SU-DHL-6 (cell line): ENCODE measurements around the gene KCNJ9.

Experiments
- H2AFZ ChIP-seq: fragments of 200-600 bp; sonication (generic); 2 replicates; pipeline ENCODE4 v1.6.1; 2014; ENCODE audit warnings: low read depth, mild to moderate bottlenecking, moderate library complexity, mixed read lengths, antibody characterized with exemption, low read length; ENCODE audit not compliant: severe bottlenecking
- H3F3A ChIP-seq: fragments of 200-600 bp; shearing (Covaris generic); 2 replicates; pipeline ENCODE4 v1.6.0; 2016; ENCODE audit warnings: antibody characterized with exemption, mild to moderate bottlenecking; ENCODE audit not compliant: insufficient read depth
- H3K27ac ChIP-seq: fragments of 200-600 bp; sonication (generic); 2 replicates; pipeline ENCODE4 v1.5.1; 2016; ENCODE audit warnings: low read depth, mild to moderate bottlenecking, low read length, moderate library complexity, mixed read lengths
- H3K27me3 ChIP-seq: fragments of 200-600 bp; sonication (generic), shearing (Covaris generic); 2 replicates; pipeline ENCODE4 v1.6.0; 2014; ENCODE audit warnings: mild to moderate bottlenecking, low read length
- H3K36me3 ChIP-seq: fragments of 200-600 bp; sonication (generic); 2 replicates; pipeline ENCODE4 v1.6.1; 2014; ENCODE audit warnings: mild to moderate bottlenecking, low read length, mixed read lengths
- H3K4me2 ChIP-seq: fragments of 300-600, 200-600 bp; shearing (Covaris generic), sonication (generic); 2 replicates; pipeline ENCODE4 v1.6.0; 2014; ENCODE audit warnings: low read length, low read depth, mild to moderate bottlenecking; ENCODE audit not compliant: poor library complexity, severe bottlenecking
- H3K4me3 ChIP-seq: fragments of 200-600 bp; sonication (generic); 2 replicates; pipeline ENCODE4 v1.5.1; 2014; ENCODE audit warnings: antibody characterized with exemption, low read length, mild to moderate bottlenecking, mixed read lengths; ENCODE audit not compliant: insufficient read depth, poor library complexity, severe bottlenecking
- H3K79me2 ChIP-seq: fragments of 200-600 bp; sonication (generic); 2 replicates; pipeline ENCODE4 v1.6.1; 2014; ENCODE audit warnings: mild to moderate bottlenecking, low read length, moderate library complexity; ENCODE audit not compliant: insufficient read depth
- H3K9ac ChIP-seq: fragments of 200-600 bp; sonication (generic); 2 replicates; pipeline ENCODE4 v1.7.0; 2014; ENCODE audit warnings: mild to moderate bottlenecking, low read length
- H3K9me2 ChIP-seq: fragments of 200-600 bp; sonication (generic); replicated peaks from 2 replicates; pipeline ENCODE4 v1.6.1; 2014; ENCODE audit warnings: low read length; ENCODE audit not compliant: insufficient read depth
- H3K9me3 ChIP-seq: fragments of 200-600 bp; sonication (generic); 2 replicates; pipeline ENCODE4 v1.6.1; 2014; ENCODE audit warnings: low read length, mixed read lengths; ENCODE audit not compliant: insufficient read depth
- H4K20me1 ChIP-seq: fragments of 200-600 bp; sonication (generic); 2 replicates; pipeline ENCODE4 v1.6.1; 2014; ENCODE audit warnings: low read depth, mild to moderate bottlenecking, antibody characterized with exemption, low read length, moderate library complexity, mixed read lengths
- CTCF ChIP-seq: fragments of 200-600 bp; sonication (generic); IDR thresholded peaks from one replicate; pipeline ENCODE4 v1.5.1; 2017; ENCODE audit warnings: antibody characterized with exemption, mild to moderate bottlenecking, low read length, moderate library complexity; ENCODE audit not compliant: insufficient read depth, poor library complexity, severe bottlenecking
- EZH2phosphoT487 ChIP-seq: fragments of 200-600 bp; sonication (generic), shearing (Covaris generic); conservative IDR thresholded peaks from 2 replicates; pipeline ENCODE4 v1.6.1; 2018; ENCODE audit warnings: mild to moderate bottlenecking, antibody characterized with exemption, low read length, moderate library complexity, mixed read lengths

Gene KCNJ9

DNA sequence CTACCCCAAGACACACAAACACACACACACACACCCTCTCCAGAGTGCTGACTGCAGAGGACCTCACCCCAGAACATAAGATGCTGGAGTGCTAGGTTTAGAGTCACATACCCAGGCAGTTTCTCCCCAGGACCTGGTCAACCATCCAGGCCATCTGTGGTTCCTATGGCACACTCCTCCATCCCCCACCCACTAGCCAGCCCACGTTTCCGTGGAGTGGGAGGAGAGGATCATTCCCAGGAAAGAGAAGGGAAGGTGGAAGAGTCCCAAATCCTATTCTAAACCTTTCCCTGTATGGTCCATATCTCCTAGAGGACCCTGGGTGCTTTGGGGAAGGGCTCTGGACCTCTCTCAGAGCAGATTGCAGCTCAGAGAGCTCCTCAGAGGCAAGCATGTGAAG is 1.1 kb downstream of the KCNJ9 start:
- Histone ChIP-seq H3K36me3 (no peaks in the 10 kb centered on the region), H4K20me1 (no peaks in the 10 kb centered on the region), H3K4me3 (no peak overlapping the region), H3K27me3 (no peaks in the 10 kb centered on the region), H3F3A (no peaks in the 10 kb centered on the region), H3K27ac (no peak overlapping the region), H3K4me2 (no peak overlapping the region), H3K9me2 (no peaks in the 10 kb centered on the region), H2AFZ (no peak overlapping the region), H3K9ac (no peak overlapping the region), H3K79me2 (no peaks in the 10 kb centered on the region), H3K9me3 (no peaks in the 10 kb centered on the region)
- TF ChIP-seq EZH2phosphoT487, result no peak
- no peak for TF ChIP-seq CTCF

GRCh38 chr1:160082926-160083325 is 1.6 kb downstream of the KCNJ9 start:
- Histone ChIP-seq H3K4me3 (no peak overlapping the region), H3K9me2 (no peaks in the 10 kb centered on the region), H3K9me3 (no peaks in the 10 kb centered on the region), H3K36me3 (no peaks in the 10 kb centered on the region), H3K27me3 (no peaks in the 10 kb centered on the region), H2AFZ (no peak overlapping the region), H4K20me1 (no peaks in the 10 kb centered on the region), H3K79me2 (no peaks in the 10 kb centered on the region), H3F3A (no peaks in the 10 kb centered on the region), H3K4me2 (no peak overlapping the region), H3K27ac (no peak overlapping the region), H3K9ac (no peak overlapping the region)
- TF ChIP-seq EZH2phosphoT487, result no peak
- no peak for TF ChIP-seq CTCF

- H3K27me3 ChIP-seq, result no peaks in the 10 kb centered on the region
- H3K9me2 ChIP-seq, result no peaks in the 10 kb centered on the region
- no peak overlapping the region for H3K9ac ChIP-seq
- no peaks in the 10 kb centered on the region for H3K9me3 ChIP-seq
- H3K27ac ChIP-seq, result no peak overlapping the region
- no peaks in the 10 kb centered on the region for H3K79me2 ChIP-seq
- no peak overlapping the region for H2AFZ ChIP-seq
- H3K36me3 ChIP-seq, result no peaks in the 10 kb centered on the region
- H3K4me2 ChIP-seq, result no peak overlapping the region
- H4K20me1 ChIP-seq, result no peaks in the 10 kb centered on the region
- no peaks in the 10 kb centered on the region for H3F3A ChIP-seq
- H3K4me3 ChIP-seq, result no peak overlapping the region
- TF ChIP-seq EZH2phosphoT487 (no peak), CTCF (no peak)
Observed at GRCh38 chr1:160083968-160084770, 2.8 kb downstream of the KCNJ9 start.
